Suprapubic skin (tissue), 4 donors: Measurements from ENCODE around the gene GARIN5A. TPM values are rescaled to one million over a fixed set of nuclear protein-coding genes. Genes with fewer than 3 reads are reported as not detected.
A peak's percentile ranks its signal among the peaks of the same experiment; 100 is the strongest.

ENCODE experiments used
- DNase-seq, 2 donors: peaks; one replicate each; pipeline ENCODE4 v3.0.0-alpha.2; 2019; ENCODE audit warnings: low spot score in 2 of 2
- H3K27ac ChIP-seq: fragments of 200-600 bp; sonication (generic); one replicate; pipeline ENCODE4 v1.5.1; 2019
- H3K27me3 ChIP-seq: fragments of 200-600 bp; sonication (generic); one replicate; pipeline ENCODE4 v1.5.1; 2019
- H3K36me3 ChIP-seq: fragments of 200-600 bp; sonication (generic); one replicate; pipeline ENCODE4 v1.5.1; 2019
- H3K4me1 ChIP-seq: fragments of 200-600 bp; sonication (generic); one replicate; pipeline ENCODE4 v1.5.1; 2019
- H3K4me3 ChIP-seq: fragments of 200-600 bp; sonication (generic); one replicate; pipeline ENCODE4 v1.5.1; 2019; ENCODE audit warnings: mild to moderate bottlenecking
- H3K9me3 ChIP-seq: fragments of 200-600 bp; sonication (generic); one replicate; pipeline ENCODE4 v1.5.1; 2019
- EP300 ChIP-seq: sonication (generic); formaldehyde crosslinking; IDR thresholded peaks from one replicate; pipeline ENCODE4 v1.6.1; 2017; ENCODE audit warnings: antibody characterized with exemption
- POLR2A ChIP-seq, 2 donors: fragments of 450-650 bp; IDR thresholded peaks; one replicate each; pipeline ENCODE4 v1.6.1; 2017; ENCODE audit warnings: antibody characterized with exemption in 2 of 2, mild to moderate bottlenecking in 2 of 2, moderate library complexity in 2 of 2
- POLR2AphosphoS5 ChIP-seq, 3 donors: sonication (generic); formaldehyde crosslinking; IDR thresholded peaks; one replicate each; pipeline ENCODE4 v1.6.1; 2017; ENCODE audit warnings: antibody characterized with exemption in 3 of 3
- WGBS: methylation state at CpG from one replicate; pipeline ENCODE4 v1.1.5; 2018; 5-methylcytosine and 5-hydroxymethylcytosine counted together
- total RNA-seq, 4 donors: library from RNA; depleted of rRNA; stranded (reverse); fragments of >200 nt; gene quantifications; one replicate each; pipeline ENCODE4 v1.1.0, GENCODE V29; 2016
- TF ChIP-seq, protein P1 (sequence below), 2 donors: fragments of 200-600 bp in 1 of 2; fragments of 450-650 bp in 1 of 2; sonication (generic) in 1 of 2; IDR thresholded peaks; one replicate each; pipeline ENCODE4 v1.5.1; 2016 to 2019; ENCODE audit warnings: antibody characterized with exemption in 2 of 2, mild to moderate bottlenecking in 1 of 2, moderate library complexity in 1 of 2

GARIN5A gene
- total RNA-seq, 4 donors from 2014 or later: 3.9 to 5.0 (median 4.2) TPM; not detected in 1

GRCh38 chr19:50435221-50435620, 41.4 kb downstream of the GARIN5A start:
- TF ChIP-seq POLR2A (IDR thresholded peaks at IDR 0.05): no peak
- TF ChIP-seq, protein P1, sequence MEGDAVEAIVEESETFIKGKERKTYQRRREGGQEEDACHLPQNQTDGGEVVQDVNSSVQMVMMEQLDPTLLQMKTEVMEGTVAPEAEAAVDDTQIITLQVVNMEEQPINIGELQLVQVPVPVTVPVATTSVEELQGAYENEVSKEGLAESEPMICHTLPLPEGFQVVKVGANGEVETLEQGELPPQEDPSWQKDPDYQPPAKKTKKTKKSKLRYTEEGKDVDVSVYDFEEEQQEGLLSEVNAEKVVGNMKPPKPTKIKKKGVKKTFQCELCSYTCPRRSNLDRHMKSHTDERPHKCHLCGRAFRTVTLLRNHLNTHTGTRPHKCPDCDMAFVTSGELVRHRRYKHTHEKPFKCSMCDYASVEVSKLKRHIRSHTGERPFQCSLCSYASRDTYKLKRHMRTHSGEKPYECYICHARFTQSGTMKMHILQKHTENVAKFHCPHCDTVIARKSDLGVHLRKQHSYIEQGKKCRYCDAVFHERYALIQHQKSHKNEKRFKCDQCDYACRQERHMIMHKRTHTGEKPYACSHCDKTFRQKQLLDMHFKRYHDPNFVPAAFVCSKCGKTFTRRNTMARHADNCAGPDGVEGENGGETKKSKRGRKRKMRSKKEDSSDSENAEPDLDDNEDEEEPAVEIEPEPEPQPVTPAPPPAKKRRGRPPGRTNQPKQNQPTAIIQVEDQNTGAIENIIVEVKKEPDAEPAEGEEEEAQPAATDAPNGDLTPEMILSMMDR (IDR thresholded peaks at IDR 0.05): no peak
- no peak for TF ChIP-seq EP300
- no peak for TF ChIP-seq POLR2AphosphoS5 (IDR thresholded peaks at IDR 0.05)

GRCh38 chr19:50434525-50434924, 42.1 kb downstream of the GARIN5A start:
- Histone ChIP-seq H3K27ac (no peak overlapping the region), H3K36me3 (no peaks in the 10 kb centered on the region), H3K4me3 (no peak overlapping the region), H3K27me3 (peaks cover 41% of the 10 kb centered on the region), H3K9me3 (no peaks in the 10 kb centered on the region), H3K4me1 (peaks cover 20% of the 10 kb centered on the region)
- DNase-seq: no peak
- WGBS: 25% methylated on average over 10 of the region's 12 CpGs
- TF ChIP-seq, protein P1 (IDR thresholded peaks at IDR 0.05): no peak
- no peak for TF ChIP-seq EP300
- no peak for TF ChIP-seq POLR2A (IDR thresholded peaks at IDR 0.05)
- no peak for TF ChIP-seq POLR2AphosphoS5 (IDR thresholded peaks at IDR 0.05)

More at GRCh38 chr19:50435221-50435620, 41.4 kb downstream of the GARIN5A start:
- Histone ChIP-seq H3K4me3 (no peak overlapping the region), H3K36me3 (no peaks in the 10 kb centered on the region), H3K9me3 (no peaks in the 10 kb centered on the region), H3K27ac (no peak overlapping the region), H3K4me1 (peaks cover 20% of the 10 kb centered on the region), H3K27me3 (peaks cover 41% of the 10 kb centered on the region)
- no peak for DNase-seq
- 72% methylated on average over 16 of the region's 17 CpGs for whole genome bisulfite sequencing

DNA sequence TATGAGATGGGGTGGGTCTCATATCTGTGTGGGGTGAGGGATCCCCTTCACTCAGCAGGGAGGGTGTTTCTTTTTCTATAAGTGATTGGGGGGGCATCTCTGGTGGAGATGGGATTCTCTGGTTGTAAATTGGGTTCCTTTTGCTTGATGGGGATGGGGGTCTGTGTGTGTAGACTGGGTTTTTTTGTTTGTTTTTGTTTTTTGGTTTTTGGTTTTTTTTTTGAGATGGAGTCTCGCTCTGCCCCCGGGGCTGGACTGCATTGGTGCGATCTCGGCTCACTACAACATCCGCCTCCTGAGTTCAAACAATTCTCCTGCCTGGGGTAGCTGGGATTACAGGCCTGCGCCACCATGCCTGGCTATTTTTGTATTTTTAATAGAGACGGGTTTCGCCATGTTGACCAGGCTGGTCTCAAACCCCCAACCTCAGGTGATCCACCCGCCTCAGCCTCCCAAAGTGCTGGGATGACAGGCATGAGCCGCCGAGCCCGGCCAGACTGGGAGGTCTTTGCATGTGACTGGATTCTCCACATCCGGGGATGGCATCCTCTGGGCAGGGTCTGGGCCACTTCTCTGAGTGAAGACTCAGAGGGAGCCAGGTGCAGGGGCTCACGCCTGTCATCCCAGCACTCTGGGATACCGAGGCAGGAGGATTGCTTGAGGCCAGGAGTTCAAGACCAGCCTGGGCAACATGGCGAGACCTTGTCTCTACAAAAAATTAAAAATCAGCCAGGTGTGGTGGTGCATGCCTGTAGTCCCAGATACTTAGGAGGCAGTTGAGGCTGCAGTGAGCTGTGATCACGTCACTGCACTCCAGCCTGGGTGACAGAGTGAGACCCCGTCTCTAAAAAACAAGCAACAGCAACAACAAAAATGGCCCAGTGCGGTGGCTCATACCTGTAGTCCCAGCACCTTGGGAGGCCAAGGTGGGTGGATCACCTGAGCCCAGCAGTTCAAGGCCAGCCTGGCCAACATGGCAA, 43.2 kb downstream of the GARIN5A start:
- peaks cover 20% of the 10 kb centered on the region for H3K4me1 ChIP-seq
- H3K9me3 ChIP-seq: no peaks in the 10 kb centered on the region
- TF ChIP-seq, protein P1 (IDR thresholded peaks at IDR 0.05): no peak
- no peak for TF ChIP-seq POLR2A (IDR thresholded peaks at IDR 0.05)
- TF ChIP-seq EP300: no peak
- TF ChIP-seq POLR2AphosphoS5 (IDR thresholded peaks at IDR 0.05): no peak
- H3K27ac ChIP-seq: no peak overlapping the region
- DNase-seq: no peak
- no peaks in the 10 kb centered on the region for H3K36me3 ChIP-seq
- peaks cover 41% of the 10 kb centered on the region for H3K27me3 ChIP-seq
- 62% methylated on average over 11 of the region's 19 CpGs for WGBS
- H3K4me3 ChIP-seq: no peak overlapping the region

DNA sequence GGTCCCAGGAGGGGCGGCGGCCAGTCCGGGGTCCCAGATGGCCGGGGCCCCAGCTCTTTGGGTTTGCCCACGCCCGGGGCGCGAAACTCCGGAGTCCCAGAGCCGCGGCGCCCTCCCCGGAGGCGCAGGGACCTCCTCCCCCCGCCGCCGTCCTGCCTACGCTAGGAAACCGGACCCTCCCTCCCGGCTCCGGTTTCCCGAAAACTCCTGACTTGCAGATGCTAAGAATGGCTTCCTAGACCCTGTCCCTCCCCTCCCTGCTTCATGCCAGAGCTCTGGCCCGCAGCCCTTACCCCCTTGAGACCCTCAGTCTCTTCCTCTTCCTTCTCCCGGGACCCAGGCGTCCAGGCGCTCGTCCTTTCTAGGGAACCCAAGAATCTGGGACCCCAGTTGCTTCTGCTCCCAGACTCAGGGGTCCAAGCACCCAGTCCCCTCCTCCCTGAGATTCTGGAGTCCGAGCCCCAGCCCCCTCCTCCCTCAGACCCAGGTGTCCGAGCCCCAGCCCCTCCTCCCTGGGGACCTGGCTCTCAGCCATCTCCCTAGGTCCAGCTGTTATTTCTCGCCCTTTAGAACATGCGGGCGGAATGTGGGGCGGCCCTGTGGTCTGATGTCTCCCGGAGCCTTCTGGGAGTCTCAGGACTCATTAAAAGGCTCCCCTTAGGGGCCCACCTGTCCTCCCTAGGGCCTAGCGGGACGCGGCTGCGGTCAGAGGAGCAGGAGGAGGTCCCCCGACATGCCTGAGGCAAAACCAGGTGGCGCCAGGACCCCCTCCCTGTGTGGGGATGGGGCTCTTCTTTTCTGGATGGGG, 44.2 kb downstream of the GARIN5A start, which contains the start of gene MYBPC2:
MYBPC2 (plus strand) TSS at position 672 of the 808 bp plus-strand sequence; CDS start at position 734, 62 bp downstream.
- TF ChIP-seq, protein P1 (IDR thresholded peaks at IDR 0.05): no peak
- no peak for TF ChIP-seq EP300
- no peak for TF ChIP-seq POLR2AphosphoS5 (IDR thresholded peaks at IDR 0.05)
- no peak for TF ChIP-seq POLR2A (IDR thresholded peaks at IDR 0.05)
- H3K9me3 ChIP-seq: no peaks in the 10 kb centered on the region
- no peak for DNase-seq
- no peaks in the 10 kb centered on the region for H3K36me3 ChIP-seq
- H3K4me1 ChIP-seq: peaks cover 29% of the 10 kb centered on the region
- H3K27me3 ChIP-seq: peaks cover 41% of the 10 kb centered on the region
- peak within 1 kb of the TSS; percentile 45 for H3K27ac ChIP-seq
- 2% methylated on average over 35 of the region's 40 CpGs for WGBS
- H3K4me3 ChIP-seq: peak within 1 kb of the TSS; percentile 59
